GM21717 (cell line): ENCODE data around the gene CDH15.

Experiments
- ATAC-seq: cut with Tn5 transposase; IDR thresholded peaks from one replicate; pipeline ENCODE4 v1.9.1; 2021; ENCODE audit warnings: mild to moderate bottlenecking, moderate library complexity; ENCODE audit not compliant: unreplicated experiment

CDH15 gene

GRCh38 chr16:89198417-89199240 lies 27.1 kb downstream of the CDH15 start:
- ATAC-seq, result no peak

- no peak for ATAC-seq
Observed at GRCh38 chr16:89199241-89200123, 27.9 kb downstream of the CDH15 start.

- no peak for ATAC-seq
Observed at GRCh38 chr16:89200124-89200849, 28.7 kb downstream of the CDH15 start, which contains the start of gene SLC22A31. TSS of gene SLC22A31 (minus strand) at chr16:89200537. CDS start at chr16:89200501, 36 bp downstream.

DNA sequence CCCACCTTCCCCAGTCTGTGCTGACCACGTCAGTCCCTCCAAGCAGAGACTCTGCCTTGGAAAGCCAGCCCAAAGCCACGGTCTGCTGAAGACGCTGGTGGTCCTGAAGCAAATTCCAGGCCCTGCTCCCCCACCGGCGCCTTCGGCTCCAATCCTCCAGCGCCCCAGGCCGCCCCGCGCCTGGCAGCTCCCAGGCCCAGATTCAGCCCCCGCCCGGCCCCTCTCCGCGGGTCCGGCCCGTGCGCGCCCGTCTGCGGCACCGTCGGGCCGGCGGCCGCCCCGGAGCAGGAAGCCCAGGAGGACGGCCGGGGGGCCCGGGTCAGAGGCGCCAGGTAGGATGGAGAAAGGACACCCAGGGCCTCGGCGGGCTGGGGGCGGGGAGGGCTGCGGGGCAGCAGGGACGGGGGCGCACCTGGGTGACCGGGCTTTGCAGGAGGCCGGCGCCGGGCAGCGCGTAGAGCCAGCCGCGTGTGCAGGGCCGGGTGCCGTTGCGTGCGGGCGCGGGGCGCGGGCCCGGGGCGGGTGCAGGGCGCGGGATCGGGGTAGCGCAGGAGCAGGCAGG lies 29.4 kb downstream of the CDH15 start:
- ATAC-seq, result no peak

DNA sequence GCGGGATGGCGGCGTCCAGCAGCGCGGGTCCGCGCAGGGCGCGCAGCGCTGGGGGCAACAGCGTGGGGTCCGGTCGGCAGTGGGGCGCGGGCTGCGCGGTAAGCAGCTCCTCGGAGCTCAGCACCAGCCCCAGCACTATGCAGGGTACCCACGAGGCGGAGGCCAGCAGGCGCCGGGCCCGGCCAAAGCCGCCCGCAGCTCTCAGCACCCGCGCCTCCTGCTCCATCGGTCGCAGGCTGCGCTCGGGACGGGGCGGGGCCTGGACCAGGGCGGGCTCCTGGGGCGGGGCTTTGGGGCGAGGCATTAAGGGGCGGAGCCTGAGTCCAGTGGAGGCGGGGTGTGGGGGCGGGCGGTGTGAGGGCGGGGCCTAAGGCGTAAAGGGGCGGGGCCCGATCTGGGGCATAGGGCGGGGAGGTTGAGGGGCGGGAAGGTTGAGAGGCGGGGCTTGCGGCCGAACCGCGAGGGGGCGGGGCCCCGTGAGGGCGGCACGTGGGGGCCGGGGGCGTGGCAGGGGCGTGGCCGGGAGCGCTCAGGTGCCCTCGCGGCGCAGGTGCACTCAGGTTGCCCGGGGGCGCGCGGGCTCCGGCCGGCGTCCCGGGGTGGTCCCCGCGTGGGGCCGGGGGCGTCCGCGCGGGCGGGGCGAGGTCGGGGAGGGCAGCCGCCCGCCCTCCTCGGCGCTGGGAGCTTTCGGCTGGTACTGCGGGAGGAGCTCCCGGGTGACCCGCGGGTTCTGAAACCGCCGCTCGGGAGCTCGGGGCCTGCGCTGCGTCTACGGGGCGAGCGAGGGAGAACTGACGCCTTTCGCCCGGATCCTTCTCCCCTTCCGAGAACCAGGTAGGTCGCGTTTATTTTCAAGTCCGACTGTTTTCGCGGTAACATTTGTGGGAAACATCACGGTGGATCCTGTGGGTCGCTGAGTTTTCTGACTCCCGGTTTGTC lies 30.2 kb downstream of the CDH15 start:
- no peak for ATAC-seq

GRCh38 chr16:89202422-89203215 lies 31.1 kb downstream of the CDH15 start:
- no peak for ATAC-seq

- no peak for ATAC-seq
Observed at GRCh38 chr16:89207993-89208392, 36.4 kb downstream of the CDH15 start.

- no peak for ATAC-seq
Observed at GRCh38 chr16:89209522-89210044, 38.0 kb downstream of the CDH15 start.

DNA sequence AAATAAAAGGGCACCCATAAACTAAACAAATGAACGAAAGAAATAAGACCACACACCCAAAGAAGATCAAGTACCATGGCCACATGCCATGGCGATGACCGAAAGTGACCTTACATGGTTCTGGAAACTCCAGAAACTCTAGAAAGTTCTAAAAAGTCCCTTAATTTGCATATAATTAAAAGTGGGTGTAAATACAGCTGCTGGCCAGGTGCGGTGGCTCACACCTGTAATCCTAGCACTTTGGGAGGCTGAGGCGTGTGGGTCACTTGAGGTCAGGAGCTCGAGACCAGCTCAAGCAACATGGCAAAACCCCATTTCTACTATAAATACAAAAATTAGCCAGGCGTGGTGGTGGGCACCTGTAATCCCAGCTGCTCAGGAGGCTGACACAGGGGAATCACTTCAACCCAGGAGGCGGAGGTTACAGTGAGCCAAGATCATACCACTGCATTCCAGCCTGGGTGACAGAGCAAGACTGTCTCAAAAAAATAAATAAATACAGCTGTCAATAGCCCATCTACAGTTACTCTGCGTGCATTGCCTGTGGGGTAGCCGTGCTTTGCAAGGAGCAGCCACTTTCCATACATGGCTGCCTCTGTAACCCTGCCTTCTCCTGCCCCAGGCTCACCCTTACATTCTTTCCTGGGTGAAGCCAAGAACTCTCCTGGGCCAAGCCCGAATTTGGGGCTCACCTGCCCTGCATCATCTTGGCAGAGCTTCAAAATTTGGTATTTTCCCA lies 38.8 kb downstream of the CDH15 start:
- ATAC-seq, result no peak

DNA sequence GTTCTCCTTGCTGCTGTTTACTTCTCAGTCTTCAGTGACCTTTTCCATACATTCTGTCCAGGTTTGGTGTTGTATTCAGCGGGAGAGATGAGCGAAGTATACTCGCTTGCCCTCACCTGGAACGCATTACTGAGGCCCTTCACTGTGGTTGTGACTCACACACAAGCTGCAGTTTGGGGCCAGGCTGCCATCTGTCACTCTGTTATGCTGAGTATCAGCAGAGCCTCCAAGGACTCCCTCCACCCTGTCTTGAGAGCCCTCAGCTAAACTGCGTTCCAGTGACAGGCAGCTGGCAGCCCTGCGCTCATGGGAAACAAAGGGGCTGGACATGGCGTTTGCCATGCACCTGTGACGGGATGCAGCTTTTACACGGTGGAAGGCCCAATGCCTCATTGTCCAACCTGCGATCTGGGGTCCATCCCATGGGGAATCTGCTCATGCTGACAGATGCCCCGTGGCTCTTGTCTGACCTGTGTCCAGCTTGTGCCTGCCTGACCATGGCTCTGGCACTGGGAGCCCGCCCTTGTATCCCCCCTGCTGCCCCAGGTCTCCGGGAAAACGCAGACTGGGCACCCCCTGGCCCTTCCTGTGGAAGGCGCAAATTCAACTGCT lies 39.5 kb downstream of the CDH15 start:
- no peak for ATAC-seq

DNA sequence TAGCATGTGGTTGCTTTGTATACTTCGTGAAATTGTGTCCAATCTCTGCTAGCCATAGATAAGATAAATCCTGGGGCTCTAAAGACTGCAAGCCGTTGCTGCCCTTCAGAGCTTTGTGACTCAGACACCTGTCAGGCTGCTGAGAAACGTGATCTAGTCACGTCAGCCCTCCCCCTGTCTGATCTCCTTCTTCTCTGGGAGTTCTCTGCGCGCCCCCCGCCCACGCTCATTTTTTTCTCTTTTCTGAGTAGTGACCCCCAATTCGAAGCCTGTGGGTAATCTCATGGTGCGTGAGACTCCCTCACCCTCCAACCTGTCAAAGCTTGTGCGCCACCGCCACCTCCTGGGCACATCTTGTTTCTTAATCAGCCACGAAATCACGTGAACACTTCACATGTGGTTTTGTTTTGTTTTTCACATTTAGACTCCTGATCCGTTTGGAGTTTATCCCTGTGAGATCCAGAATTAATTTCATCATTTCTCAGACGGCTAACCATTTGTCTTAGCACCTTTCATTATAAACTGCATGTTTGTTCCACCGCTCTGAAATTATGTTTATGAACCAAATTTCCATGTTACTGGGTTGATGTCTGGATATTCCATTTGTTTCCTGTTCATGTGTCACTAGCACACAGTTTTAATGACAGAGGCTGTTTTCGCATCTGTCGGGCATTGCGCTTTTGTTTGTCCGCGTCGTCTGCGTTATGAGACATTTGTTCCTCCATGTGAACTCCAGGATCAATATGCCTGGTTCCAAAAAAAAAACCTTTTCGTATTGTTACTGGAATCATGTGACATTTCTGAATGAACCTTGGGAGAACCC lies 45.0 kb downstream of the CDH15 start:
- no peak for ATAC-seq

DNA sequence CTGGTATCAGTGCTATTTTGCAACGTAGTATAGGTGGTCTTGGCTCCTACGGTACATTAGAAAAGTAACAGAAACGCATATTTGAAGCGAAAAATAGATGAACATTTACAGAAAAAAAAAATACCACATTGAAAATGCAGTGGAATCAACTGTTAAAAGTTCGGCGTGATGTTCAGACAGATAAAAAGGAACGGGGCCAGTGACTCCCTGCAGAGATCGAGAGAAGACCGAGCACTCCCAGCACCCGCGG lies 45.5 kb downstream of the CDH15 start:
- ATAC-seq, result no peak

GRCh38 chr16:89217388-89218191 lies 46.0 kb downstream of the CDH15 start, which contains the start of gene ZNF778:
TSS of gene ZNF778 (plus strand) at chr16:89217703. CDS start at chr16:89221128, 3,425 bp downstream.
- peak; percentile 75 for ATAC-seq

GRCh38 chr16:89219365-89219764 lies 47.8 kb downstream of the CDH15 start:
- no peak for ATAC-seq

GRCh38 chr16:89221604-89222003 lies 50.1 kb downstream of the CDH15 start:
- ATAC-seq, result no peak

DNA sequence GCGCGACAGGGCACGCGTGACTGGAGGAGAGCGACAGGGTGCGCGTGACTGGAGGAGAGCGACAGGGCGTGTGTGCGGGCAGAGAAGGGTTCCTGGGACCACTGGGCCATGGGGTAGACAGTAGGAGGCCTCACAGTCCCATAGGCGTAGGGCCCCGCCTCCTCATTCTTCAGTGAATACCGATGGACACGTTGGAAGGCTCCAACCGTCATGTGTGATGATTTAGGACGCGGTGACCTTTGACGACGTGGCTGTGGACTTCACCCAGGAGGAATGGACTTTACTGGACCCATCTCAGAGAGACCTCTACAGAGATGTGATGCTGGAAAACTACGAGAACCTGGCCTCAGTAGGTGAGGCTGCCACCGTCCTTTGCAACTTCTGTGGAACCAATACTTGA lies 51.4 kb downstream of the CDH15 start:
- no peak for ATAC-seq
